PC-9 (cell line): ENCODE data around the gene CNTNAP2. TPM values are rescaled to one million over a fixed set of nuclear protein-coding genes. Genes with fewer than 3 reads are reported as not detected.

ENCODE experiments used
- BruUV-seq: library from RNA; stranded (reverse); fragments of 400-500 nt; replicated peaks from 2 replicates; lab custom pipeline; 2021; lab: Mats Ljungman, UMichigan
- CTCF ChIA-PET: fragments of 300-600 bp; sonication (Branson Sonifier 250); formaldehyde crosslinking; loops from one replicate; lab custom pipeline; 2022; ENCODE audit warnings: antibody characterized with exemption; lab: Charles Lee
- POLR2A ChIA-PET: fragments of 300-600 bp; sonication (Branson Sonifier 250); formaldehyde crosslinking; loops from one replicate; lab custom pipeline; 2022; ENCODE audit warnings: antibody characterized with exemption; ENCODE audit not compliant: unreplicated experiment; lab: Charles Lee
- DNase-seq, 2 experiments: peaks; one replicate each; pipeline versions ENCODE4 v3.0.0 to v3.0.0-alpha.2; 2015 to 2022; ENCODE audit warnings: mixed read lengths in 1 of 2
- H2AFZ ChIP-seq: fragments of 200-600 bp; sonication (generic); 2 replicates; pipeline ENCODE4 v1.8.1; 2017; ENCODE audit warnings: antibody characterized with exemption
- H3F3A ChIP-seq: fragments of 200-600 bp; sonication (generic); 2 replicates; pipeline ENCODE4 v1.8.1; 2017; ENCODE audit warnings: antibody characterized with exemption, mild to moderate bottlenecking, low read depth; ENCODE audit not compliant: insufficient read depth
- H3K27ac ChIP-seq: fragments of 200-600 bp; sonication (generic); 2 replicates; pipeline ENCODE4 v1.6.1; 2016; ENCODE audit warnings: mixed run types
- H3K27me3 ChIP-seq: fragments of 200-600 bp; sonication (generic); 2 replicates; pipeline ENCODE4 v1.6.1; 2016; ENCODE audit warnings: low read depth, mixed run types; ENCODE audit not compliant: insufficient read depth
- H3K36me3 ChIP-seq: fragments of 200-600 bp; sonication (generic); 2 replicates; pipeline ENCODE4 v1.6.1; 2016; ENCODE audit warnings: low read depth, mixed run types
- H3K4me1 ChIP-seq: fragments of 200-600 bp; sonication (generic); replicated peaks from 2 replicates; pipeline ENCODE4 v1.6.1; 2016; ENCODE audit warnings: mixed run types; ENCODE audit not compliant: insufficient read depth
- H3K4me2 ChIP-seq: fragments of 200-600 bp; sonication (generic); 2 replicates; pipeline ENCODE4 v1.6.1; 2017; ENCODE audit warnings: mixed run types
- H3K4me3 ChIP-seq: fragments of 200-600 bp; sonication (generic); 2 replicates; pipeline ENCODE4 v1.6.1; 2016; ENCODE audit warnings: mixed run types
- H3K79me2 ChIP-seq: fragments of 200-600 bp; sonication (generic); 2 replicates; pipeline ENCODE4 v1.6.1; 2017; ENCODE audit warnings: low read depth, mixed run types
- H3K9me2 ChIP-seq: fragments of 200-600 bp; sonication (generic); 2 replicates; pipeline ENCODE4 v1.8.1; 2017; ENCODE audit warnings: mild to moderate bottlenecking; ENCODE audit not compliant: insufficient read depth
- H3K9me3 ChIP-seq: fragments of 200-600 bp; sonication (generic); 2 replicates; pipeline ENCODE4 v1.8.1; 2016; ENCODE audit warnings: low read depth; ENCODE audit not compliant: insufficient read depth
- H4K20me1 ChIP-seq: fragments of 200-600 bp; sonication (generic); 2 replicates; pipeline ENCODE4 v1.8.1; 2017; ENCODE audit not compliant: insufficient read depth
- EZH2 ChIP-seq: fragments of 200-600 bp; sonication (generic); IDR thresholded peaks from 2 replicates; pipeline ENCODE4 v1.8.0; 2017; ENCODE audit warnings: antibody characterized with exemption, low read depth
- intact Hi-C: fragments of 100-400 bp; cut with micrococcal nuclease; formaldehyde crosslinking; loops from one replicate; pipeline ENCODE4 v1.10.0; 2022; ENCODE audit not compliant: unreplicated experiment
- total RNA-seq: library from RNA; stranded (reverse); gene quantifications from 2 replicates; pipeline ENCODE4 v1.2.3, GENCODE V29; 2021
- TF ChIP-seq, protein P1 (sequence below): fragments of 200-600 bp; sonication (generic); conservative IDR thresholded peaks from 2 replicates; pipeline ENCODE4 v1.6.1; 2017; ENCODE audit warnings: mixed run types, antibody characterized with exemption, mild to moderate bottlenecking, moderate library complexity

Gene CNTNAP2
- total RNA-seq, 1 experiment from 2014 or later, result not detected

DNA sequence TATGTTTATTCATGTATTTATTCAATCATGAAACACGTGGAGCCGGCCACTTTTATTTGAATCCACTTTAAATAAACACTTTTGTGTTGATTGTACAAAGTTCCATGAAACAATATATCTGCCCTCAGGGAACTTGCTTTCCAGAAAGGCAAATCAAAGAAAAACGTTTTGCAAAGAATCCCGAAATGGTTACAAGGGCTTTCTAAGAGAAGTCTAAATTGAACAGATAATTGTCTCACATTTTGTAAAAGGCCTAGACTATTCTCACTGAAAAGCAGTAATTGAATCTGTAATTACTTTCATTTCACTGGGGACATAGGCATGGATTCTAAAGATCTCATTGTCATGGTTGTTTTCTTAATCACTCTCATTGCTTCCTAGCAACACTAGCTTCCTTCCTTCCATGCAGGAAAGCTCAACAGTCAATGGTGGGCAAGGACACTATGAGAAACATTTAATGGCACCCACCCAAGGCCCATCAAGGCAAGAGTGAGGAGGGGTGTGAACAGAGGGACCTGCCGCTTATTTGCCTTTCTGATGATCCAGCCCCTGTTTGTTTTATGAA lies 1851.5 kb downstream of the CNTNAP2 start:
- intact Hi-C loops, result no loop called here
- Histone ChIP-seq H3K79me2 (no peaks in the 10 kb centered on the region), H4K20me1 (no peaks in the 10 kb centered on the region), H3K4me3 (no peak overlapping the region), H3K4me1 (no peaks in the 10 kb centered on the region), H3K27me3 (no peaks in the 10 kb centered on the region; the same call in 1 of the 2 replicates), H3K4me2 (no peak overlapping the region), H2AFZ (no peak overlapping the region), H3K9me3 (no peaks in the 10 kb centered on the region), H3K36me3 (no peaks in the 10 kb centered on the region), H3K27ac (no peak overlapping the region), H3K9me2 (no peaks in the 10 kb centered on the region), H3F3A (no peaks in the 10 kb centered on the region)
- POLR2A ChIA-PET, result no interaction called here
- DNase-seq, result no peak
- TF ChIP-seq EZH2, result no peak
- TF ChIP-seq, protein P1, sequence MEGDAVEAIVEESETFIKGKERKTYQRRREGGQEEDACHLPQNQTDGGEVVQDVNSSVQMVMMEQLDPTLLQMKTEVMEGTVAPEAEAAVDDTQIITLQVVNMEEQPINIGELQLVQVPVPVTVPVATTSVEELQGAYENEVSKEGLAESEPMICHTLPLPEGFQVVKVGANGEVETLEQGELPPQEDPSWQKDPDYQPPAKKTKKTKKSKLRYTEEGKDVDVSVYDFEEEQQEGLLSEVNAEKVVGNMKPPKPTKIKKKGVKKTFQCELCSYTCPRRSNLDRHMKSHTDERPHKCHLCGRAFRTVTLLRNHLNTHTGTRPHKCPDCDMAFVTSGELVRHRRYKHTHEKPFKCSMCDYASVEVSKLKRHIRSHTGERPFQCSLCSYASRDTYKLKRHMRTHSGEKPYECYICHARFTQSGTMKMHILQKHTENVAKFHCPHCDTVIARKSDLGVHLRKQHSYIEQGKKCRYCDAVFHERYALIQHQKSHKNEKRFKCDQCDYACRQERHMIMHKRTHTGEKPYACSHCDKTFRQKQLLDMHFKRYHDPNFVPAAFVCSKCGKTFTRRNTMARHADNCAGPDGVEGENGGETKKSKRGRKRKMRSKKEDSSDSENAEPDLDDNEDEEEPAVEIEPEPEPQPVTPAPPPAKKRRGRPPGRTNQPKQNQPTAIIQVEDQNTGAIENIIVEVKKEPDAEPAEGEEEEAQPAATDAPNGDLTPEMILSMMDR, result no peak
- CTCF ChIA-PET, result no interaction called here
- BruUV-seq, result no TSS peak

DNA sequence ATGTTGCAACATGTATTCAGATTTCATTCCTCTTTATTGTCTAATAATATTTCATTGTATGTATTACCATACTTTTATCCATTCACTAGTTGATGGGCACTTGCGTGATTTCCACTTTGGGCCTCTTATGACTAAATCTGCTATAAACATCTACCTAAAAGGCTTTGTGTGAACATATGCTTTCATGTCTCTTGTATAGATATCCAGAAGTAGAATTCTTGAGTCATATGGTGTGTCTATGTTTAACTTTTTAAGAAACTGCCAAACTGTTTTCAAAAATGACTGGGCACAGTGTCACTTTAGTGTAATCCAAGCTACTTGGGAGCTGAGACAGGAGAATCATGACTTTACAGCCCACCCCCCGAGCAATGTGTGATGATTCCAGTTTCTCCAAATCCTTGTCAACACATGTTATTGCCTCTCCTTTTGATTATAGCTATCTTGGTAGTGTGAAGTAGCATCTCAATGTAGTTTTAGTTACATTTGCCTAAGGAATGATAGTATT lies 1855.1 kb downstream of the CNTNAP2 start:
- POLR2A ChIA-PET, result no interaction called here
- H3K9me3 ChIP-seq, result no peaks in the 10 kb centered on the region

DNA sequence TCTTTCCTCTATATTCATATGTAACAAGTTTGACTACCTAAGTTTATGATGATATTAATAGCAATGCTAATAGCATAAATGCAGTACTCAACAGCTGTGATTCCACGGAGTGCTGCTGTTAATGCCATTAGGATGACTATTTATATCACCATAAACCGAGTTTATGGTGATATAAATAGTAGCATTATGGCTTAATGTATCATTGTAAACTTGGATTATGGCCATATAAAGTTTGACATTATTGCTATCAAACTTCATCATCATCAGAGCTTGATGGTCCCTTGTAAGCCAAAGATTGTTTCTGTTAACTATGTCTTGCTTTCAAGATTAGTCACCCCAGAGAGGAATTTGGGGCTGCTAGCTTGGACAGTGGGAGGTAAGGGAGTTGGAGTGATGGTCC lies 1861.6 kb downstream of the CNTNAP2 start:
- POLR2A ChIA-PET, result no interaction called here
- no peak overlapping the region for H3K4me3 ChIP-seq

More for the DNA sequence above, 1855.1 kb downstream of the CNTNAP2 start:
- H3F3A ChIP-seq, result no peaks in the 10 kb centered on the region
- no TSS peak for BruUV-seq
- TF ChIP-seq EZH2, result no peak
- TF ChIP-seq, protein P1, result no peak
- H3K4me2 ChIP-seq, result no peak overlapping the region
- no peaks in the 10 kb centered on the region for H3K36me3 ChIP-seq
- H3K79me2 ChIP-seq, result no peaks in the 10 kb centered on the region
- DNase-seq, result no peak
- no peak overlapping the region for H3K27ac ChIP-seq
- no peaks in the 10 kb centered on the region for H3K4me1 ChIP-seq
- H3K9me2 ChIP-seq, result no peaks in the 10 kb centered on the region
- no peak overlapping the region for H3K4me3 ChIP-seq
- no peaks in the 10 kb centered on the region; the same call in 1 of the 2 replicates for H3K27me3 ChIP-seq
- CTCF ChIA-PET, result no interaction called here
- H2AFZ ChIP-seq, result no peak overlapping the region
- intact Hi-C loops, result no loop called here
- no peaks in the 10 kb centered on the region for H4K20me1 ChIP-seq

More for the DNA sequence above, 1861.6 kb downstream of the CNTNAP2 start:
- TF ChIP-seq, protein P1, result no peak
- no peak for TF ChIP-seq EZH2
- Histone ChIP-seq H2AFZ (no peak overlapping the region), H3K4me1 (no peaks in the 10 kb centered on the region), H3K9me3 (no peaks in the 10 kb centered on the region), H3K4me2 (no peak overlapping the region), H3K27ac (no peak overlapping the region), H3K27me3 (no peaks in the 10 kb centered on the region), H3K9me2 (no peaks in the 10 kb centered on the region; the same call in 1 of the 2 replicates), H3K36me3 (no peaks in the 10 kb centered on the region), H3F3A (no peaks in the 10 kb centered on the region), H4K20me1 (no peaks in the 10 kb centered on the region), H3K79me2 (no peaks in the 10 kb centered on the region)
- no peak for DNase-seq
- CTCF ChIA-PET, result interaction anchor here (0.5 kb wide), 1 partner anchor 276 kb away, joined by 7 read pairs; no protein-coding TSS in a partner anchor
- intact Hi-C loops, result no loop called here
- BruUV-seq, result no TSS peak
